HepG2 (cell line): Measurements from ENCODE around the gene SECTM1. TPM values are rescaled to one million over a fixed set of nuclear protein-coding genes. Genes with fewer than 3 reads are reported as not detected.

Experiments used
- ADNP ChIP-seq: sonication (generic); formaldehyde crosslinking; IDR thresholded peaks from 2 replicates; pipeline ENCODE4 v1.4.0; 2020; ENCODE audit warnings: missing genetic modification reagents
- CEBPB ChIP-seq: IDR thresholded peaks from 2 replicates; pipeline ENCODE4 v1.6.1; 2011; ENCODE audit warnings: low read depth, low read length, improper control_type of control experiment, borderline replicate concordance
- CTCF ChIP-seq: sonication (generic); formaldehyde crosslinking; IDR thresholded peaks from 2 replicates; pipeline ENCODE4 v1.5.0; 2020; ENCODE audit warnings: mild to moderate bottlenecking, missing genetic modification reagents, moderate library complexity
- DMAP1 ChIP-seq: IDR thresholded peaks from 2 replicates; pipeline ENCODE4 v1.6.1; 2016
- FOSL2 ChIP-seq: sonication (generic); formaldehyde crosslinking; IDR thresholded peaks from 2 replicates; pipeline ENCODE4 v1.4.0; 2020; ENCODE audit warnings: missing genetic modification reagents
- FOXM1 ChIP-seq: sonication (generic); formaldehyde crosslinking; IDR thresholded peaks from 2 replicates; pipeline ENCODE4 v1.5.0; 2020; ENCODE audit warnings: missing genetic modification reagents
- GPN1 ChIP-seq: sonication (generic); formaldehyde crosslinking; IDR thresholded peaks from 2 replicates; pipeline ENCODE4 v1.5.1; 2020; ENCODE audit warnings: missing genetic modification reagents, borderline replicate concordance
- HOXD1 ChIP-seq: sonication (generic); formaldehyde crosslinking; IDR thresholded peaks from 2 replicates; pipeline ENCODE4 v1.5.0; 2020; ENCODE audit warnings: missing genetic modification reagents
- IRF9 ChIP-seq: sonication (generic); formaldehyde crosslinking; IDR thresholded peaks from 2 replicates; pipeline ENCODE4 v1.8.0; 2022; ENCODE audit warnings: missing genetic modification reagents, mild to moderate bottlenecking, borderline replicate concordance
- IRX3 ChIP-seq: sonication (generic); formaldehyde crosslinking; IDR thresholded peaks from 2 replicates; pipeline ENCODE4 v1.8.1; 2023; ENCODE audit warnings: mild to moderate bottlenecking, low read depth, missing genetic modification reagents, borderline replicate concordance
- POGK ChIP-seq: sonication (generic); formaldehyde crosslinking; conservative IDR thresholded peaks from 2 replicates; pipeline ENCODE4 v1.8.0; 2022; ENCODE audit warnings: mild to moderate bottlenecking, moderate library complexity, missing genetic modification reagents
- POLR2AphosphoS5 ChIP-seq: IDR thresholded peaks from 2 replicates; pipeline ENCODE4 v1.6.1; 2012; ENCODE audit warnings: low read depth, low read length
- RBM39 ChIP-seq: fragments of 200-400 bp; formaldehyde crosslinking; IDR thresholded peaks from one replicate; pipeline ENCODE4 v1.6.1; 2018; ENCODE audit warnings: antibody characterized with exemption, mild to moderate bottlenecking, low read depth, low read length; ENCODE audit not compliant: poor library complexity, severe bottlenecking
- SATB2 ChIP-seq: sonication (generic); formaldehyde crosslinking; IDR thresholded peaks from 2 replicates; pipeline ENCODE4 v1.5.0; 2020; ENCODE audit warnings: missing genetic modification reagents
- TBP ChIP-seq: sonication (generic); formaldehyde crosslinking; IDR thresholded peaks from 2 replicates; pipeline ENCODE4 v1.5.0; 2020; ENCODE audit warnings: missing genetic modification reagents
- YEATS2 ChIP-seq: sonication (generic); formaldehyde crosslinking; IDR thresholded peaks from 2 replicates; pipeline ENCODE4 v1.4.0; 2020; ENCODE audit warnings: missing genetic modification reagents, borderline replicate concordance
- ZNF235 ChIP-seq: sonication (generic); formaldehyde crosslinking; IDR thresholded peaks from 2 replicates; pipeline ENCODE4 v1.8.1; 2023; ENCODE audit warnings: mild to moderate bottlenecking, missing genetic modification reagents, borderline replicate concordance
- ZNF549 ChIP-seq: sonication (generic); formaldehyde crosslinking; IDR thresholded peaks from 2 replicates; pipeline ENCODE4 v1.5.0; 2020; ENCODE audit warnings: missing genetic modification reagents
- ZNF607 ChIP-seq: sonication (generic); formaldehyde crosslinking; IDR thresholded peaks from 2 replicates; pipeline ENCODE4 v1.5.1; 2020; ENCODE audit warnings: missing genetic modification reagents, mild to moderate bottlenecking, borderline replicate concordance
- ZNF616 ChIP-seq: sonication (generic); formaldehyde crosslinking; IDR thresholded peaks from 2 replicates; pipeline ENCODE4 v1.5.0; 2020; ENCODE audit warnings: low read depth, mild to moderate bottlenecking, missing genetic modification reagents
- polyA plus RNA-seq, 8 experiments: library from polyadenylated mRNA; depleted of rRNA in 3 of 8; stranded (reverse) in 7 of 8; unstranded in 1 of 8; fragments of >200 nt; fragmentation: Illumina TruSeq in 4 of 8; extraction: Trizol in 4 of 8; gene quantifications; 2 replicates each; pipeline versions ENCODE4 v1.2.1 to v1.2.3, GENCODE V29; 2011 to 2016; ENCODE audit warnings: low read depth in 4 of 8, missing spikeins in 1 of 8, mixed read lengths in 1 of 8; ENCODE audit not compliant: insufficient read depth in 1 of 8
- total RNA-seq, 5 experiments: library from RNA; depleted of rRNA; stranded (reverse); fragments of >200 nt; fragmentation: Illumina TruSeq; extraction: Trizol; gene quantifications; 2 replicates each; pipeline ENCODE4 v1.2.3, GENCODE V29; 2016; ENCODE audit warnings: low read depth in 1 of 5
- TF ChIP-seq, protein P1 (sequence below): sonication (generic); formaldehyde crosslinking; IDR thresholded peaks from 2 replicates; pipeline ENCODE4 v1.5.1; 2020; ENCODE audit warnings: missing genetic modification reagents, mild to moderate bottlenecking, borderline replicate concordance
- TF ChIP-seq, protein P2 (sequence below): sonication (generic); formaldehyde crosslinking; IDR thresholded peaks from 2 replicates; pipeline ENCODE4 v1.5.1; 2020; ENCODE audit warnings: mild to moderate bottlenecking, moderate library complexity, missing genetic modification reagents

Gene SECTM1
- total and polyA plus RNA-seq, 2 of the 13 experiments (the other 11 are each of a cell fraction or from before 2014, with no cell fraction given) = 3.5 to 5.3 TPM

DNA sequence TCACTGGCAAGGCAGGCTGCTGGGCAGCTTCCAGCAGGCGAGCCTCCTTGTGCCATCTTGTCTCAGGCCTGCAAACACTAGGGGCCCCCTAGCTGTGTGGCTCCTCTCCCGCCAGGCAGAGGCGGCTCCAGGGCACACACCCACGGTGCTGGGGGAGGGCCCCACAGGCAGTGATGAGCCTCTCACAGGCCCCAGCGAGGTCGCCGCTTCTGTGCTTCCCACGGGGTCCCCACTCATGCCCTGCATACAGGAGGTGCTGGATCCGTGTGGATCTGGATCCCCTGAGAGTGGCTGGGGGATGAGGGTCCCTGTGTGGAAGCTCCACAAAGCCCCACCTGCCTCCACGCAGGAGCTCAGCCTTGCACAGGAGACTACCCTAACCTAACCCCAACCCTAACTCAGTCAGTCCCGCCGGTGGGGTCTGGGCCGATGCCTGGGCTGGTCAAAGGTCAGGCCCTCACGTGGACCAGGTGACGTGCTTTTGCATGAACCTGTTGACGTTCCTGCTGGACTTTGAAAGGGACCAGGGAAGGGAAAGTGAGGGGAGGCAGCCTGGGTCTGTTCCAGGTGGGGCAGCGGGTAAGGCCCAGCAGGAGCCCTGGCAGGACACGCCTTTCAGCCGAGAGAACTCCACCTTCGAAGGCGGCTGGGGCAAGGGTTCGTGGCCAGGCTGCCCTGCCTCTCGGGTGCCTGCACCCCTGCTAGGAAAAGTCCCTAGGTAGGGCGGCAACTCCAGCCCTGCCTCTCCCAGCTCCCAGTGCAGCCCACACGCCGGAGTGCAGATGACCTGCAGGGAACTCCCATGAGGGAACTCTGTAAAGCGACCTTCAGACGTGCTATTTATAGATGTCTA lies 5.2 kb downstream of the SECTM1 start (continued):
- peak; percentile 75 for TF ChIP-seq YEATS2 (CRISPR knock-in tag)
- TF ChIP-seq DMAP1 = peak; percentile 90; the same call in 1 of the 2 replicates
- TF ChIP-seq CEBPB = no peak
- 0 out of 2 replicates have a peak, but pooled peaks have one; percentile 18 for TF ChIP-seq ZNF549 (CRISPR knock-in tag)
- TF ChIP-seq HOXD1 (CRISPR knock-in tag) = peak; percentile 89
- no peak for TF ChIP-seq IRF9 (CRISPR knock-in tag)
- TF ChIP-seq TBP (CRISPR knock-in tag) = peak; percentile 26; the same call in 1 of the 2 replicates
- TF ChIP-seq ADNP (CRISPR knock-in tag) = peak; percentile 70; the same call in 1 of the 2 replicates
- TF ChIP-seq SATB2 (CRISPR knock-in tag) = 0 out of 2 replicates have a peak, but pooled peaks have one; percentile 63
- TF ChIP-seq CTCF (CRISPR knock-in tag) = peak; percentile 32
- TF ChIP-seq, protein P1, sequence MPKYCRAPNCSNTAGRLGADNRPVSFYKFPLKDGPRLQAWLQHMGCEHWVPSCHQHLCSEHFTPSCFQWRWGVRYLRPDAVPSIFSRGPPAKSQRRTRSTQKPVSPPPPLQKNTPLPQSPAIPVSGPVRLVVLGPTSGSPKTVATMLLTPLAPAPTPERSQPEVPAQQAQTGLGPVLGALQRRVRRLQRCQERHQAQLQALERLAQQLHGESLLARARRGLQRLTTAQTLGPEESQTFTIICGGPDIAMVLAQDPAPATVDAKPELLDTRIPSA (CRISPR knock-in tag) = 0 out of 2 replicates have a peak, but pooled peaks have one; percentile 44
- TF ChIP-seq GPN1 (CRISPR knock-in tag) = peak; percentile 68; the same call in 1 of the 2 replicates
- peak; percentile 86 for TF ChIP-seq POGK (CRISPR knock-in tag)
- TF ChIP-seq RBM39 = peak; percentile 70
- TF ChIP-seq ZNF616 (CRISPR knock-in tag) = no peak
- TF ChIP-seq FOSL2 = peak; percentile 76
- TF ChIP-seq IRX3 (CRISPR knock-in tag) = peak; percentile 92; the same call in 1 of the 2 replicates
- TF ChIP-seq, protein P2, sequence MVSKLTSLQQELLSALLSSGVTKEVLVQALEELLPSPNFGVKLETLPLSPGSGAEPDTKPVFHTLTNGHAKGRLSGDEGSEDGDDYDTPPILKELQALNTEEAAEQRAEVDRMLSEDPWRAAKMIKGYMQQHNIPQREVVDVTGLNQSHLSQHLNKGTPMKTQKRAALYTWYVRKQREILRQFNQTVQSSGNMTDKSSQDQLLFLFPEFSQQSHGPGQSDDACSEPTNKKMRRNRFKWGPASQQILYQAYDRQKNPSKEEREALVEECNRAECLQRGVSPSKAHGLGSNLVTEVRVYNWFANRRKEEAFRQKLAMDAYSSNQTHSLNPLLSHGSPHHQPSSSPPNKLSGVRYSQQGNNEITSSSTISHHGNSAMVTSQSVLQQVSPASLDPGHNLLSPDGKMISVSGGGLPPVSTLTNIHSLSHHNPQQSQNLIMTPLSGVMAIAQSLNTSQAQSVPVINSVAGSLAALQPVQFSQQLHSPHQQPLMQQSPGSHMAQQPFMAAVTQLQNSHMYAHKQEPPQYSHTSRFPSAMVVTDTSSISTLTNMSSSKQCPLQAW (CRISPR knock-in tag) = peak; percentile 99
- TF ChIP-seq FOXM1 (CRISPR knock-in tag) = no peak
- TF ChIP-seq ZNF607 (CRISPR knock-in tag) = peak; percentile 95
- peak; percentile 73 for TF ChIP-seq POLR2AphosphoS5
- TF ChIP-seq ZNF235 (CRISPR knock-in tag) = 0 out of 2 replicates have a peak, but pooled peaks have one; percentile 36
